CD4-positive, alpha-beta T cell treated with Interleukin-12 subunit alpha and Interleukin-12 subunit beta, for 1 hour (primary cell): Measurements from ENCODE around the gene RBFOX1.

Source experiments
- DNase-seq: peaks from one replicate; pipeline ENCODE4 v3.0.0-alpha.2; 2020

The RBFOX1 gene

GRCh38 chr16:7716660-7717550 lies 384.3 kb downstream of the RBFOX1 start:
- no peak for DNase-seq

GRCh38 chr16:7722761-7723160 lies 390.1 kb downstream of the RBFOX1 start:
- no peak for DNase-seq

DNA sequence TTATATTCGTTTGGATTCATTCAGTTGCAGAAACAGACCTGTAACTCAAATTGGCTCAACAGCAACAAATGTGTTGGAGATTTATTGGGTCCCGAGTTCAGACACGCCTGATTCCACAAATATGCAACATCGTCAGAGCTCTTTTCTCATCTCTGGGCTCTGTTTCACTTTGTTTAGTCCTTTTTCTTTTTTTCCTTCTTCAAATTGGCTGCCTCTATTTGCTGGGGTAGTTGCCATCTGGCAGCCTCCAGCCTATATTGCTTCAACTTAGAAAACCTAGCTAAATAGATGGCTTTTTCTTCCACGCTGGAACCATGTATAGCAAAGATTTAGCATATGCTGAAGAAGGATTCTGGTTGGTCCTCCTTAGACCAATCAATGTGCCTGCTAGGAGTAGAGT lies 398.5 kb downstream of the RBFOX1 start:
- no peak for DNase-seq

DNA sequence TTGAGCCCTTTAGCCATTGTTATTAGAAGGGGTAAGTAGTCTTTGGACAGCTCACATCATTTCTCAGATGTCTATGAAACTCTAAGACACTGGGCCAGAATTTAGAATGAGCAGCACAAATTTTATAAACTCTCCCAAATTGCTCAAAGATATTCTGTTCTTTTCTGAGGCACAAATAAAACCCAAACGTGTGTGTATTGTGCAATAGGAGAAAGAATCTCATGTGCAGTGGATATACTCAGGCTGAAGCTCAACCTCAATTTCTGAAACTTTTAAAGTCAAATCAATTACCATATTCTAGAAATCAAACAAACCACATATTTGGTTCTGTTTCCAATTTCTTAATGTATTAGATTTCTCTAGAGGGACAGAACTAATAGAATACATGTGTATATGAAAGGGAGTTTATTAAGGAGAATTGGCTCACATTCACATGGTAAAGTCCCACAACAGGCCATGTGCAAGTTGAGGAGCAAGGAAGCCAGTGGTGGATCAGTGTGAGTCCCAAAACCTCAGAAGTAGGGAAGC lies 403.6 kb downstream of the RBFOX1 start:
- DNase-seq = no peak

DNA sequence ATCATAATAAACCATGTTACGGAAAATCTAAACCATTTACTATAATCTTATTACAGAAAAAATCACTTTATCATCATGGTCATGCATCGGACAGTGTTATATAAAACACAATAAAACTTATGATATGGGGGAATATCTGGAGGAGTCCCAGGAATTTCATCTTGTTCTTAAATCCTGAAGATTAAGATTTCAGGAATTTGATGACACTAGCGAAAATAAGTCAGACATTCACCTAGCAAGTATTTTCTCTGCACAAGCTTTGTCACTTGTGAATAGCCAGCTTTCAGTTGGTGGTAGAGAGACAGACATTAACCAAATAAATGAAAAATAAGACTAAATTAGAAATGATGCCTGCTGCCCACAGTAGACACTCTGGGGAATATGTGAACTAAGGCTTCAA lies 410.0 kb downstream of the RBFOX1 start:
- no peak for DNase-seq

- no peak for DNase-seq
Measured at GRCh38 chr16:7744546-7745264, 412.1 kb downstream of the RBFOX1 start.

DNA sequence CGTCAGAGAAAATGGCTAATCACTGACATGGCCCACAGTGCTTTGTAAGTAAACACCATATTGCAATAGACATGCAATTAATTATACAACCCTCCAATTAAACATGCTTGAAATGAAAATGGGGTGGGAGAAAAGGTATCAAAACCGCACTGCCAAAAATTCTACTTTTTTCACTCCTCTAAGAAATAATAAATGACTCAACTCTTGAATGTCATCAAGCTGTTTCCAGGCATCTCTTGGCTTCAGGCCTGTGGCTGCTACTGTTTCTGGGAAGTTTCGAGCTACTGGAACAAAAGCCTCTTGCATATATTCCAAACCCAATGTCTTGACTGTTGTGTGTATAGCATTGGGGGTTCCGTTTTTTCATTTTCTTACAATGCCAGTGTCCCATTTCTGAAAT lies 412.6 kb downstream of the RBFOX1 start:
- no peak for DNase-seq

DNA sequence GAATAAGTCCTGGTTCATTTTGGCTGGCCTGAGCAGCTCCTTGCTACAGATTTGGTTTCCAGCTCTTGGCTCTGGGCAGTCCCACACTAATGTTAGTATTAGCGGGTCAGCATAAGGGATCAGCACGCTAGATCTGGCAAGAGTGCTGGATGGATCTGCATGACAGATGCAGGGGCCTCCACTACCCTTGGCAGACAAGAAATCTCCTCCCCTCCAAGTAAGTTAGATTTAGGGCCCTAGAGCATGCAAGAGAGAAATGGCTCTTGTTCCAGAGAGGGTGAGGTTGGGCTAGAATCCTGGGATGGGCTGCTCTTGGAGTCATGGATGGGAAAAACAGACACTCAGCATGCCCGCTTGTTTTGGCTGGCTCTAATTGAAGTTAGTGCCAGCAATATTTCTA lies 414.3 kb downstream of the RBFOX1 start:
- no peak for DNase-seq

DNA sequence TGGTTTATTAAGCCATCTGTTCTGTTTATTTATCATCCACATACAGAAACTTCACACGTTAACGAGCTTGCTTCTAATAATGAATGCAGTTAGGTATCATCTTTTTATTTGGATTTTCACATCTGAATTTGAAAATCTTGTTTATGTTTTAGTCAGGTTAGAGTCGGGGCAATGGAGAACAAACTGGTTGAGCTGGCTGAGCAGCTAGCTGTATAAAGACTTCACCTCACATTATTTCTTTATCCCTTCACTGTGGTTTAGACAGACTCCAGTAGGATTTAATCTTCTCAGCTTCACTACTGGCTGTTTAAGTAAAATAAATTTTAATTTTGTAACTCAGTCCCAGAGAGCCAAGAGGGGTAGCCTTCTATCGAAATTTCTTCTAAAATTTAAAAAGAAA lies 415.9 kb downstream of the RBFOX1 start:
- no peak for DNase-seq

- no peak for DNase-seq
Measured at GRCh38 chr16:7755347-7755882, 422.8 kb downstream of the RBFOX1 start.
